Mesenchymal stem cell (in vitro differentiated cells and primary cell): Measurements from ENCODE around the gene OXCT2. TPM values are rescaled to one million over a fixed set of nuclear protein-coding genes. Genes with fewer than 3 reads are reported as not detected.
A peak's percentile ranks its signal among the peaks of the same experiment; 100 is the strongest.
"Not testable (repeated sequence)": the region's sequence is repeated elsewhere in the genome, so short reads cannot be mapped to it uniquely, and the experiment has no call there.

Experiments used
- DNase-seq: peaks from one replicate; pipeline ENCODE4 v3.0.0-alpha.2; 2013
- H2AFZ ChIP-seq: one replicate; pipeline ENCODE4 v1.6.1; 2013; ENCODE audit warnings: low read depth, mild to moderate bottlenecking, control low read depth, inconsistent platforms, low read length, moderate library complexity
- H2AK5ac ChIP-seq: 2 replicates; pipeline ENCODE4 v1.6.1; 2013; ENCODE audit warnings: low read length, moderate library complexity, mild to moderate bottlenecking, inconsistent platforms; ENCODE audit not compliant: severe bottlenecking
- H2BK120ac ChIP-seq: one replicate; pipeline ENCODE4 v1.6.1; 2013; ENCODE audit warnings: low read depth, mild to moderate bottlenecking, inconsistent platforms, low read length, moderate library complexity
- H2BK12ac ChIP-seq, 2 experiments: one replicate each; pipeline ENCODE4 v1.6.1; 2013; ENCODE audit warnings: inconsistent platforms in 2 of 2, low read length in 2 of 2, mild to moderate bottlenecking in 2 of 2, moderate library complexity in 2 of 2, control low read depth in 1 of 2
- H2BK15ac ChIP-seq: one replicate; pipeline ENCODE4 v1.6.1; 2013; ENCODE audit warnings: mild to moderate bottlenecking, low read depth, inconsistent platforms; ENCODE audit not compliant: poor library complexity, severe bottlenecking
- H2BK5ac ChIP-seq: 2 replicates; pipeline ENCODE4 v1.6.1; 2013; ENCODE audit warnings: low read depth, mild to moderate bottlenecking, low read length, control low read depth, inconsistent platforms; ENCODE audit not compliant: poor library complexity, severe bottlenecking
- H3K14ac ChIP-seq, 2 experiments: one replicate each; pipeline ENCODE4 v1.6.1; 2013; ENCODE audit warnings: inconsistent platforms in 2 of 2, low read length in 2 of 2, control low read depth in 1 of 2, mild to moderate bottlenecking in 1 of 2, moderate library complexity in 1 of 2
- H3K18ac ChIP-seq, 2 experiments: one replicate each; pipeline ENCODE4 v1.6.1; 2013; ENCODE audit warnings: inconsistent platforms in 2 of 2, low read length in 2 of 2, control low read depth in 1 of 2, low read depth in 1 of 2, mild to moderate bottlenecking in 1 of 2
- H3K23ac ChIP-seq, 2 experiments: one replicate each; pipeline ENCODE4 v1.6.1; 2013; ENCODE audit warnings: inconsistent platforms in 2 of 2, low read length in 2 of 2, mild to moderate bottlenecking in 2 of 2, moderate library complexity in 2 of 2, control low read depth in 1 of 2
- H3K27ac ChIP-seq: 2 replicates; pipeline ENCODE4 v1.5.1; 2013; ENCODE audit warnings: mild to moderate bottlenecking, moderate library complexity, low read length, control low read depth, inconsistent platforms; ENCODE audit not compliant: poor library complexity, severe bottlenecking
- H3K27me3 ChIP-seq, 2 experiments: 2 replicates each; pipeline versions ENCODE4 v1.6.1 to v1.7.0; 2013; ENCODE audit warnings: low read length in 2 of 2, mild to moderate bottlenecking in 2 of 2, moderate library complexity in 2 of 2, control low read depth in 1 of 2, inconsistent platforms in 1 of 2; ENCODE audit not compliant: control insufficient read depth in 1 of 2, insufficient read depth in 1 of 2
- H3K36me3 ChIP-seq, 2 experiments: 2 replicates each; pipeline versions ENCODE4 v1.6.1 to v1.7.0; 2013; ENCODE audit warnings: low read length in 2 of 2, control low read depth in 1 of 2, inconsistent platforms in 1 of 2, low read depth in 1 of 2, mild to moderate bottlenecking in 1 of 2; ENCODE audit not compliant: insufficient read depth in 2 of 2, control insufficient read depth in 1 of 2
- H3K4ac ChIP-seq, 2 experiments: one replicate each; pipeline ENCODE4 v1.6.1; 2013; ENCODE audit warnings: inconsistent platforms in 2 of 2, low read length in 2 of 2, mild to moderate bottlenecking in 2 of 2, moderate library complexity in 2 of 2, control low read depth in 1 of 2, low read depth in 1 of 2
- H3K4me1 ChIP-seq: 2 replicates; pipeline ENCODE4 v1.6.1; 2013; ENCODE audit warnings: low read depth, low read length, control low read depth; ENCODE audit not compliant: control insufficient read depth, insufficient read depth
- H3K4me2 ChIP-seq: 2 replicates; pipeline ENCODE4 v1.6.1; 2013; ENCODE audit warnings: low read length, mild to moderate bottlenecking, inconsistent platforms; ENCODE audit not compliant: poor library complexity, severe bottlenecking
- H3K4me3 ChIP-seq, 2 experiments: 2 replicates each; pipeline versions ENCODE4 v1.5.1 to v1.7.0; 2013; ENCODE audit warnings: low read length in 2 of 2, mild to moderate bottlenecking in 2 of 2, control low read depth in 1 of 2, low read depth in 1 of 2; ENCODE audit not compliant: insufficient read depth in 1 of 2
- H3K79me1 ChIP-seq: replicated peaks from 2 replicates; pipeline ENCODE4 v1.6.1; 2013; ENCODE audit warnings: mild to moderate bottlenecking, control low read depth, low read length, inconsistent platforms; ENCODE audit not compliant: poor library complexity, severe bottlenecking
- H3K9ac ChIP-seq: 2 replicates; pipeline ENCODE4 v1.7.0; 2013; ENCODE audit warnings: mild to moderate bottlenecking, low read length, moderate library complexity
- H3K9me3 ChIP-seq: 2 replicates; pipeline ENCODE4 v1.7.0; 2013; ENCODE audit warnings: mild to moderate bottlenecking, low read length; ENCODE audit not compliant: control insufficient read depth
- H4K8ac ChIP-seq: one replicate; pipeline ENCODE4 v1.6.1; 2013; ENCODE audit warnings: inconsistent platforms, mild to moderate bottlenecking, low read length, moderate library complexity
- H4K91ac ChIP-seq: one replicate; pipeline ENCODE4 v1.6.1; 2013; ENCODE audit warnings: mild to moderate bottlenecking, low read length, inconsistent platforms
- WGBS: methylation state at CpG from one replicate; pipeline ENCODE4 v1.1.7; 2013; ENCODE audit warnings: mixed read lengths; 5-methylcytosine and 5-hydroxymethylcytosine counted together
- polyA plus RNA-seq, 2 experiments: library from polyadenylated mRNA; stranded (reverse); fragments of 200-250 nt; gene quantifications; one replicate each; pipeline ENCODE4 v1.2.3, GENCODE V29; 2013

OXCT2 gene
- polyA plus RNA-seq (2013, experiment 1 of 2) = 0.48 TPM
- polyA plus RNA-seq (2013, experiment 2 of 2) = 0.58 TPM

DNA sequence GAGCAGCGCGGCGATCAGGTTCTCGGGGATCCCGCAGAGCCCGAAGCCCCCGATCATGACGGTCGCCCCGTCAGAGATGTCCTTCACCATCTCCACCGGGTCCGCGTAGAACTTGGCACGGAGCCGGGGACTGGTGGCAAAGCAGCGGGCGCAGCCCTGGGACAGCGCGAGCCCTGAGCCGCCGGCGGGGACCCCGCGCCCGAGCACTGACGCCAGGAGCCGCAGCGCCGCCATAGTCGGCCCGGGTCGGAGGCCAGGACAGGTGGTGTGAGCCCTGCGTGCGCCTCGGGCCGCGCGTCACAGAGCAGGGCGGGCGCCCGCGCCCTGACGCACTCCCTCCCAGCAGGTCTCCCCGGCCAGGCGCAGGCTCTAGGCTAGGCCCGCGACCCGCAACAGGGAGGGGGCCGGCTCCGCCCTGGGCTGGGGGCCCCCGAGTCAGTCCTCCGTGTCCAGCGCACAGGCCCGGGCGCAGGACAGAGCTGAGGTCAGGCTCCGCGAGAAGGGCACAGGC, at the start of gene OXCT2:
Gene OXCT2 (minus strand): TSS at position 327 of the 511 bp plus-strand sequence. CDS start 93 bp downstream, at position 234.
- not testable (repeated sequence) for H3K27me3 ChIP-seq, DNase-seq, H3K23ac ChIP-seq, H3K14ac ChIP-seq, H3K4me2 ChIP-seq, H2BK15ac ChIP-seq, H3K36me3 ChIP-seq, H3K9me3 ChIP-seq, H2BK12ac ChIP-seq, H3K9ac ChIP-seq, H4K8ac ChIP-seq, H2AFZ ChIP-seq, H4K91ac ChIP-seq, H3K27ac ChIP-seq, H2BK5ac ChIP-seq, H3K4me1 ChIP-seq, H2AK5ac ChIP-seq, H3K79me1 ChIP-seq, H3K4ac ChIP-seq, H3K18ac ChIP-seq, H2BK120ac ChIP-seq
- H3K4me3 ChIP-seq = peak within 1 kb of the TSS in 1 of 2 experiments; percentile 59
- WGBS = no CpG with 5 or more reads among the region's 57 CpGs

DNA sequence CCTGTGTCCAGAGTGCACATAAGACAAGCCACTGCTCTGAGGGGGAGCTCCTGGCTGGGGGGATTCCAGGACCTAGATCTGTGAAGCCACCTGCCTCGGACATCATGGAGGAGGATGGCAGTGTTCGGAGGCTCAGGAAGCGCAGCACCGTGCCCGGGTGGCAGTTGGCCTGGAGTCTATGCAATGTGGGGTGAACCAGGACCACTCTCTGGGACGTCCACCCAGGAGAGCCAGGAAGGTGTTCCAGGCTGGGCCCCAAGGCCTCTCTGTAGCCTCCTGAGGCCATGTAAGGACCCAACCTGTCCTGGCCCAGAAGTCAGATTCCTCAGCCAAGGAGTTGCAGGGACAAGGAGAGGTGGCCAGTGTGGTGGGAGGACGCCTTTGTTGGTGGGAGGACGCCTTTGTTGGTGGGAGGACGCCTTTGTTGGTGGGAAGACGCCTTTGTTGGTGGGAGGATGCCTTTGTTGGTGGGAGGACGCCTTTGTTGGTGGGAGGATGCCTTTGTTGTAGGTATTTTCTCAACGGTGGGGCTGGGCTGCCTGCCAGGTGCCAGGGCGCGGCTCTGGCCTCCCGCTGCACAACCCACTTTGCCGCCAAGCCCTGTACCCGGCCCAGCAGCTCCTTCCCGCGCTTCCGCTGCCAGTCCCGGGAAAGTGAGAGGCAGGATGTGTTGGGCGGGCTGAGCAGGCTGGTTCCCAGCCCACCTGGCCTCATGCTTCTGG, 48.1 kb upstream of the OXCT2 start:
- Histone ChIP-seq H3K4me2 (no peak overlapping the region), H3K27ac (no peak overlapping the region), H3K23ac (no peak overlapping the region), H2BK120ac (no peak overlapping the region), H3K9ac (no peak overlapping the region), H3K18ac (no peak overlapping the region), H2BK12ac (no peak overlapping the region), H2AK5ac (no peak overlapping the region), H3K27me3 (peaks cover 9 to 45% of the 10 kb centered on the region in 2 experiments), H4K91ac (no peak overlapping the region), H3K4me3 (no peak overlapping the region), H3K36me3 (no peaks in the 10 kb centered on the region), H4K8ac (no peak overlapping the region), H2BK15ac (no peak overlapping the region), H3K79me1 (no peaks in the 10 kb centered on the region), H3K14ac (no peak overlapping the region), H3K9me3 (no peaks in the 10 kb centered on the region), H3K4me1 (peaks cover 3% of the 10 kb centered on the region), H2BK5ac (no peak overlapping the region), H3K4ac (no peak overlapping the region), H2AFZ (no peak overlapping the region)
- WGBS = 96% methylated on average over 19 of the region's 22 CpGs
- no peak for DNase-seq

DNA sequence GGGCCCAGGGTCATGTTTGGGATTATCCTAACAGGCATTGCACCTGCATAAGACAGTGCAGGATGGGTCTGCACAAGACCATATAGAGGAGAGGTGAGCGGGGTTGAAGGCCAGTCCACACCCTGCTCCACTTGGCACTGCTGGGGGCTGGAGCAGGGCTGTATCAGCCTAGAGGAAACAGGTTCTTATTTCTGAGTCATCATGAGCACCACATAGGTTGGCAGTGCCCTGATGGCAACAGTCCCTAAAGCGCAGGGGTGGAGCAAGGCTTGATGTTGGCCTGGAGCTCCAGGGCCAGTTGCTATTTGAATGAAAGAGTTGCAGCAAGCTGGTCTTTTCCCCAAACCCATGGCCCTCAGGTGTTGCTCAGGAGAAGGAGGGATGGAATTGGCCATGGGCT, 47.3 kb upstream of the OXCT2 start:
- Histone ChIP-seq H3K14ac (no peak overlapping the region), H4K91ac (no peak overlapping the region), H3K4me2 (no peak overlapping the region), H3K9ac (no peak overlapping the region), H2BK5ac (no peak overlapping the region), H3K4me3 (no peak overlapping the region), H3K23ac (no peak overlapping the region), H3K79me1 (no peaks in the 10 kb centered on the region), H3K18ac (no peak overlapping the region), H2AFZ (no peak overlapping the region), H3K4me1 (peaks cover 3% of the 10 kb centered on the region), H3K9me3 (no peaks in the 10 kb centered on the region), H3K27ac (no peak overlapping the region), H2BK15ac (no peak overlapping the region), H2BK12ac (no peak overlapping the region), H3K27me3 (peaks cover 6 to 41% of the 10 kb centered on the region in 2 experiments), H2AK5ac (no peak overlapping the region), H2BK120ac (no peak overlapping the region), H4K8ac (no peak overlapping the region), H3K36me3 (no peaks in the 10 kb centered on the region), H3K4ac (no peak overlapping the region)
- WGBS = 100% methylated on average over 2 of the region's 2 CpGs
- no peak for DNase-seq

DNA sequence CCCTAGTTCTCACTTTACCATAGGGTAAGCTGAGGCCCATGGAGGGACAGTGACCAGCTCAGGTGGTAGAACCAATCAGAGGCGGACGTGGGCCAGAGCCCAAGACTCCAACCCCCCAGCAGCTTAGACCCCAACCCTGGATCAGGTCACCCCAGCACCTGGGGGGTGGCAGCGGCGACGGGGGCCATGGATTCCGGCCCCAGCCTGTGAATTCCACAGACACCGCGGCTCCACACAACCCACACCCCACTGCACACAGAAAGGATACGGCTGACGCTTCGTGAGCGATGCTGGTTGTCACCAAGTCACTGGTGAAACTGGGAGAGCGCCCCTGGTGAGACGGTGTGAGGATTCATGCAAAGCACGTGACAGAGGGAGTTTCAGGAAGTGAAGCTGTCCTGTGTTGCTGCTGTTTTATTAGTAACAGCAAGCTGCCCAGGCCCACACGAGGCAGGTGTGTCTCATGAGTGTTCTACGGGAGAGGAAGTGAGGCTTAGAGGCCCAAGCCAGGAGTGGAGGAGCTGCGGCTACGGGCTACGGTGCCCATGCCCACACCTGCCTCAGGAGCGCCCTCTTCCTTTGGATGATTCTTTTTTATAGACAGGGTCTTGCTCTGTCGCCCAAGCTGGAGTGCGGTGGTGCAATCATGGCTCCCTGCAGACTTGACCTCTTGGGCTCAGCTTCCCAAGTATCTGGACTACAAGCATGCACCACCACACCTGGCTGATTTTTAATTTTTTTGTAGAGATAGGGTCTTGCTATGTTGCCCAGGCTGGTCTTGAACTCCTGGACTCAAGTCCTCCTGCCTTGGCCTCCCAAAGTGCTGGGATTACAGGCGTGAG, 46.2 kb upstream of the OXCT2 start:
- H3K9ac ChIP-seq, DNase-seq, H3K4me1 ChIP-seq, H3K4ac ChIP-seq, H2BK120ac ChIP-seq, H3K27ac ChIP-seq, H4K8ac ChIP-seq, H4K91ac ChIP-seq, H2BK15ac ChIP-seq, H3K18ac ChIP-seq, H3K9me3 ChIP-seq, H3K36me3 ChIP-seq, H3K4me2 ChIP-seq, H3K23ac ChIP-seq, H2BK12ac ChIP-seq, H2BK5ac ChIP-seq, H3K14ac ChIP-seq, H3K79me1 ChIP-seq, H3K4me3 ChIP-seq, H2AK5ac ChIP-seq, H2AFZ ChIP-seq: not testable (repeated sequence)
- peaks cover 9 to 39% of the 10 kb centered on the region in 2 experiments for H3K27me3 ChIP-seq
- WGBS = 77% methylated on average over 16 of the region's 24 CpGs
